HUES48 (cell line): ENCODE results near the gene TTC6.

Experiments
- H3K27ac ChIP-seq: one replicate; pipeline ENCODE4 v1.7.0; 2013; ENCODE audit warnings: low read depth, low read length, inconsistent platforms
- H3K27me3 ChIP-seq: 2 replicates; pipeline ENCODE4 v1.6.1; 2013; ENCODE audit warnings: mild to moderate bottlenecking, low read length; ENCODE audit not compliant: control insufficient read depth, insufficient read depth
- H3K36me3 ChIP-seq: 2 replicates; pipeline ENCODE4 v1.6.1; 2013; ENCODE audit warnings: low read length; ENCODE audit not compliant: control insufficient read depth, insufficient read depth
- H3K4me1 ChIP-seq: 2 replicates; pipeline ENCODE4 v1.6.1; 2013; ENCODE audit warnings: mild to moderate bottlenecking, low read length; ENCODE audit not compliant: control insufficient read depth, insufficient read depth
- H3K4me3 ChIP-seq: 2 replicates; pipeline ENCODE4 v1.5.1; 2013; ENCODE audit warnings: mild to moderate bottlenecking, low read depth, low read length
- H3K9ac ChIP-seq: 2 replicates; pipeline ENCODE4 v1.6.1; 2013; ENCODE audit warnings: mild to moderate bottlenecking, low read depth, low read length, moderate library complexity
- H3K9me3 ChIP-seq: 2 replicates; pipeline ENCODE4 v1.6.1; 2013; ENCODE audit warnings: low read length; ENCODE audit not compliant: control insufficient read depth, insufficient read depth

TTC6 gene

GRCh38 chr14:37591941-37592481 lies 3.4 kb upstream of the TTC6 start:
- Histone ChIP-seq H3K27ac (no peak overlapping the region), H3K27me3 (peaks cover 99% of the 10 kb centered on the region)

GRCh38 chr14:37592482-37593408 lies 2.7 kb upstream of the TTC6 start:
- Histone ChIP-seq H3K9ac (no peak overlapping the region), H3K4me3 (peak overlapping the region; percentile 13; the same call in 1 of the 2 replicates), H3K9me3 (no peaks in the 10 kb centered on the region), H3K4me1 (peaks cover 23% of the 10 kb centered on the region), H3K27me3 (peaks cover 99% of the 10 kb centered on the region), H3K36me3 (no peaks in the 10 kb centered on the region), H3K27ac (no peak overlapping the region)

More at GRCh38 chr14:37591941-37592481, 3.4 kb upstream of the TTC6 start:
- Histone ChIP-seq H3K9me3 (no peaks in the 10 kb centered on the region), H3K9ac (no peak overlapping the region), H3K36me3 (no peaks in the 10 kb centered on the region), H3K4me3 (peak overlapping the region; percentile 13; the same call in 1 of the 2 replicates), H3K4me1 (peaks cover 24% of the 10 kb centered on the region)

- peaks cover 27% of the 10 kb centered on the region for H3K4me1 ChIP-seq
- no peaks in the 10 kb centered on the region for H3K36me3 ChIP-seq
- no peak overlapping the region for H3K9ac ChIP-seq
- 0 out of 2 replicates have a peak overlapping the region, but pooled peaks have one; percentile 49 for H3K4me3 ChIP-seq
- H3K9me3 ChIP-seq: no peaks in the 10 kb centered on the region
- H3K27me3 ChIP-seq: peaks cover 99% of the 10 kb centered on the region
- H3K27ac ChIP-seq: no peak overlapping the region
Observed at GRCh38 chr14:37593511-37594237, 1.8 kb upstream of the TTC6 start.

- peaks cover 99% of the 10 kb centered on the region for H3K27me3 ChIP-seq
- no peak overlapping the region for H3K9ac ChIP-seq
- no peak overlapping the region for H3K27ac ChIP-seq
- peak overlapping the region; percentile 49; the same call in 1 of the 2 replicates for H3K4me3 ChIP-seq
- no peaks in the 10 kb centered on the region for H3K36me3 ChIP-seq
- no peaks in the 10 kb centered on the region for H3K9me3 ChIP-seq
- H3K4me1 ChIP-seq: peaks cover 27% of the 10 kb centered on the region
Observed at GRCh38 chr14:37594238-37594970, 1.0 kb upstream of the TTC6 start.

- Histone ChIP-seq H3K9me3 (no peaks in the 10 kb centered on the region), H3K4me3 (peak overlapping the region; percentile 53), H3K27me3 (peaks cover 99% of the 10 kb centered on the region), H3K4me1 (peaks cover 28% of the 10 kb centered on the region), H3K36me3 (no peaks in the 10 kb centered on the region), H3K27ac (no peak overlapping the region), H3K9ac (no peak overlapping the region)
Observed at GRCh38 chr14:37595809-37596621, 586 bp downstream of the TTC6 start.

GRCh38 chr14:37596790-37597472 lies 1.5 kb downstream of the TTC6 start:
- no peak overlapping the region for H3K9ac ChIP-seq
- no peaks in the 10 kb centered on the region for H3K9me3 ChIP-seq
- peaks cover 99% of the 10 kb centered on the region for H3K27me3 ChIP-seq
- H3K4me1 ChIP-seq: peaks cover 28% of the 10 kb centered on the region
- H3K27ac ChIP-seq: no peak overlapping the region
- no peaks in the 10 kb centered on the region for H3K36me3 ChIP-seq
- H3K4me3 ChIP-seq: no peak overlapping the region

- peaks cover 99% of the 10 kb centered on the region for H3K27me3 ChIP-seq
- H3K9ac ChIP-seq: no peak overlapping the region
- no peak overlapping the region for H3K27ac ChIP-seq
- peaks cover 28% of the 10 kb centered on the region for H3K4me1 ChIP-seq
- H3K4me3 ChIP-seq: 0 out of 2 replicates have a peak overlapping the region, but pooled peaks have one; percentile 39
- no peaks in the 10 kb centered on the region for H3K36me3 ChIP-seq
- H3K9me3 ChIP-seq: no peaks in the 10 kb centered on the region
Observed at GRCh38 chr14:37597538-37597913, 2.1 kb downstream of the TTC6 start.

GRCh38 chr14:37597914-37598746 lies 2.7 kb downstream of the TTC6 start:
- Histone ChIP-seq H3K4me3 (peak overlapping the region; percentile 39), H3K36me3 (no peaks in the 10 kb centered on the region), H3K27me3 (peaks cover 99% of the 10 kb centered on the region), H3K9me3 (no peaks in the 10 kb centered on the region), H3K27ac (no peak overlapping the region), H3K9ac (no peak overlapping the region), H3K4me1 (peaks cover 23% of the 10 kb centered on the region)
